ENCODE data around the gene KRT13.

DNA sequence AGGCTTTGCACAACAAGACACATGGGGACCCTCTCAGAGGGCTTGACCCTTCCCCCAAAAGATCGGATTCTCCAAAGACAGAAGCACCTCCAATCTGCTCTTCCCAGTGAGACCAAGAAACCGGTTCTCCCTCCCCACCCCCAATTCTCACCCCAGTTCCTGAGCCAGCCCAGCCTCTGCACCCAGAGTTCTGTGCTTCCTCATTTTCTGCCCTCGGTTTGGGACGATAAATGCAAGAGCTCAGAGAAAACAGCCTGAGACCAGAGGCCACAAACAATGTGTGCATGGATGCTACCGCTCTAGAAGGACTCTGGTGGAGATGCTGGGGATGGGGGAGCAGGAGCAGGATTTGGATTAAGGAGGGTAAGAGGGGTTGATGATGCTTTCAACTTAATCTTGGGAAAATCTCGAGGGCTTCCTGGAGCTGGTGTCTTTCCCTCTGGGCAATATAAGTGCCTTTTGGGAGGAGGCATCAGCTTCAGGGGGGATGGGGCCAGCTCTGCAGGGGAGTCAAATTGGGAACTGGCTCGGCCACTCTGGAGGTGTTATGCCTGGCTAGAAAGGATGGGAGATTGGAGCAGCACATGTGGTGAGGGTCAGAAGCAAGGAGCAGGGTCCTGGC, 7.2 kb upstream of the KRT13 start:
- TF ChIP-seq CTCF (conservative IDR thresholded peaks at IDR 0.05; ENCODE audit: low read depth, low read length), result no peak
- no peak for TF ChIP-seq EZH2 (IDR thresholded peaks at IDR 0.05; ENCODE audit: low read length, unreplicated experiment)

Data from PC-3 (cell line).